ENCODE data around the gene MYADML2.

Gene MYADML2

DNA sequence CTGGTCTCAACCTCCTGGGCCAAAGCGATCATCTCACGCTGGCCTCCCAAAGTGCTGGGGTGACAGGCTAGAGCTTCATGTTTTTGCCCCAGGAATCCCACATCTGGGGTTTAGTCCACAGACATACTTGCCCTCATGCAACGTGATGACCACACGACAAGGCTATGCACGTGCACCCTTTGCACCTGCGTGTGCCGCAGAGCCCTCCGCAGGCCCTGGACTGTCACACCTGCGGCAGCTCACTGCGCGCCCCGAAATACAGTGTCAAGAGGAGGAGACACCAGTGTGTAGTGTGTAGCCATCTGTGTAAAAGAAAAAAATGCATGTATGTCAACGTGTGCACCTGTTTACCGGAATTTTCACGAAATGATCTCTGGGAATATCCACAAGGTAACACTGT lies 3.5 kb upstream of the MYADML2 start:
- TF ChIP-seq, protein P1, sequence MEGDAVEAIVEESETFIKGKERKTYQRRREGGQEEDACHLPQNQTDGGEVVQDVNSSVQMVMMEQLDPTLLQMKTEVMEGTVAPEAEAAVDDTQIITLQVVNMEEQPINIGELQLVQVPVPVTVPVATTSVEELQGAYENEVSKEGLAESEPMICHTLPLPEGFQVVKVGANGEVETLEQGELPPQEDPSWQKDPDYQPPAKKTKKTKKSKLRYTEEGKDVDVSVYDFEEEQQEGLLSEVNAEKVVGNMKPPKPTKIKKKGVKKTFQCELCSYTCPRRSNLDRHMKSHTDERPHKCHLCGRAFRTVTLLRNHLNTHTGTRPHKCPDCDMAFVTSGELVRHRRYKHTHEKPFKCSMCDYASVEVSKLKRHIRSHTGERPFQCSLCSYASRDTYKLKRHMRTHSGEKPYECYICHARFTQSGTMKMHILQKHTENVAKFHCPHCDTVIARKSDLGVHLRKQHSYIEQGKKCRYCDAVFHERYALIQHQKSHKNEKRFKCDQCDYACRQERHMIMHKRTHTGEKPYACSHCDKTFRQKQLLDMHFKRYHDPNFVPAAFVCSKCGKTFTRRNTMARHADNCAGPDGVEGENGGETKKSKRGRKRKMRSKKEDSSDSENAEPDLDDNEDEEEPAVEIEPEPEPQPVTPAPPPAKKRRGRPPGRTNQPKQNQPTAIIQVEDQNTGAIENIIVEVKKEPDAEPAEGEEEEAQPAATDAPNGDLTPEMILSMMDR (IDR thresholded peaks at IDR 0.05; ENCODE audit: insufficient read depth, missing control alignments) = no peak
- FAIRE-seq = no peak
- DNase-seq (ENCODE audit: insufficient read length, low spot score) = no peak

DNA sequence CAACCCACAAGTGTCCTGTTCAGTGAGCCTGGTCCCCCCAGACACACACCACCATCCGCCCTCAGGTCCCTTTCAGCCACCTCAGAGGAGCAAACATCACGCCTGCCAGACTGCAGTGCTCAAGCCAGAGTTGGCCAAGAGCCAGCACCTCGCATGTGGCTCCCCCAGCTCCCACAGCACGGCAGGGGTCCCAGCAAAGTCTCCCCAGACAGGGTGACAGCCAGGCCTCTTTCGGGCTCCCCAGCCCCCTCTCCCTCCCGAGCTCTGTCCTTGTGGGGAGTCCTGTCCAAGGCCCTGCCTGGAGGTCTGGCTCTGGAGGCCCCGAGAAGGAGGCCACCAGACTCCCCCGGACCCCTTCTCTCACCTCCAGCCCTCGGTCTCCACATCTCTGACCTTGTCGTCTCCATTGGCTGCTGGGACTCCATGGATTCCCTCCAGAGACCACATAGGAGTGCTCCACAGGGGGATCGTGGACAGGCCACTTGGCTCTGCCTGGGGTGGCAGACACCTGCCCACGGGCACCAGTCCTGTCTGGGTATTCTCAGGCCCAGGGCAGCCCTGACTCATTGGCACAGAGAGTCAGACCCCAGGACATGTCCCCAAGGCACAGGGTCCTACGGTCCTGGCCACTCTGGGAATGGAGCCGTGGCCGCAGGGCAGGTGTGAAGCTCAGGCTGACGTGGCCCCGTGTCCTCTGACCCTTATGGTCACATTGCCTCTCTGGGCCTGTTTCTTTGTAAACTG lies 1.8 kb upstream of the MYADML2 start:
- FAIRE-seq = no peak
- no peak for DNase-seq (ENCODE audit: insufficient read length, low spot score)
- TF ChIP-seq, protein P1 (IDR thresholded peaks at IDR 0.05; ENCODE audit: insufficient read depth, missing control alignments) = no peak

DNA sequence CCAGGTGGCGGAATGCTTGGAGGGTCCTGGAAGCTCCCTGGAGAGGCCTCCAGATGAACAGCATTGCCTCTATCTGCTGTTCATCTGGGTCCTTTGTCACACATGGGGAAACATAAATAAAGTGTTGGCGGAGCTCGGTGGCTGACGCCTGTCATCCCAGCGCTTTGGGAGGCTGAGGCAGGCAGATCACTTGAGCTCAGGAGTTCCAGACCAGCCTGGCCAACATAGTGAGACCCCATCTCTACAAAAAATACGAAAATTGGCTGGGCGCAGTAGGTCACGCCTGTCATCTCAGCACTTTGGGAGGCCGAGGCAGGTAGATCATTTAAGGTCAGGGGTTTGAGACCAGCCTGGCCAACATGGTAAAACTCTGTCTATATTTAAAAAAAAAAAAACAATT lies 2.2 kb downstream of the MYADML2 start:
- no peak for FAIRE-seq

DNA sequence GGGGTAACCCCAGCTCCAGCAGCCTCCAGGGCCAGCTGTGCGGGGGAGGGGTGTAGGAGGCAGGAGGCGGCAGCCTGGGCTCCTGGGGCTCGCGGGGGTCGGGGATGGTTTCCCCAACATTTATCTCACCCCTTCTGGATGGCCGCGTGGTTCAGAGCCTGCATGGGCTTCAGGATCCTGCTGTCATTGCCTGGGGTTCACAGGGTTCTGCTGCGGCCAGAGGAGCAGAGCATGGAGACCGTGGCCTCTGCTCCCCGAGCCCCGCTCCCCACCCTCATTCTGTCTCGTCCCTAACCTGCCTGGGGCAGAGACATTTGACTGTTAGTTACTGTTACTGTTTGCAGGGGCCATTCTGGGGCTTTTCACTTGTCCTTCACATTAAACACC lies 4.9 kb downstream of the MYADML2 start:
- FAIRE-seq = no peak
- TF ChIP-seq, protein P1 (IDR thresholded peaks at IDR 0.05; ENCODE audit: insufficient read depth, missing control alignments) = no peak
- DNase-seq (ENCODE audit: insufficient read length, low spot score) = no peak

More for the DNA sequence above, 2.2 kb downstream of the MYADML2 start:
- no peak for DNase-seq (ENCODE audit: insufficient read length, low spot score)
- TF ChIP-seq, protein P1 (IDR thresholded peaks at IDR 0.05; ENCODE audit: insufficient read depth, missing control alignments) = no peak

DNA sequence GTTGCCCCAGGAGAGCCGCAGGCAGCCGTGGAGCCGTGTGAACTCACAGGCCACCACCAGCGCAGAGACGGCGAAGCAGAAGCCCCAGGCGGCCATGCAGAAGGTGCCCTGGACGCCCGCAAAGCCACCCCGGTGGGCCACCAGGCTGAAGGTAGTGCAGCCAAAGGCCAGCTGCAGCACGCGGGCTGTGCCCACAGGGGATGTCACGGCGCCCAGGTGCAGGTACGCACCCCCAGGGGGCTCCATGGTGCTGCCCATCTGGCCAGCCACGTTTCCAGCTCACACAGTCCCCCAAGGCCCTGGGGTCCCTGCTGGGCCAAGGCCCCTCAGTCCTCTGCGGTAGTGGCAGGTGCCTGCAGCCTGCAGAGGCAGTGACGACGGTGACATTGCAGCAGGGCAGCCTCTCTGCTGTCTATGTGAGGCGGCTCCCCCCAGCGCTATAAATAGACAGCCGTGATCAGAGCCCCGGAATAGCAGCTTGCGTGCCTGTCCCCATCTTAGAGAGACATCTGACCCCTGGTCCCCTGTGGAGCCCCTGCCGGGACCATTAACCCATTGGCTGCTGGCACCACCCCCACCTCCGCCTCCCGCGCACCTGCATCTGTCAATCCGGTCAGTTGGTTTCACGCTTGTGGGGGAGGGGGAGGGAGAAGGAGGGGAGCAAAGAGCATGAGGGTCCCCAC lies 5.4 kb downstream of the MYADML2 start:
- DNase-seq (ENCODE audit: insufficient read length, low spot score) (no peak), FAIRE-seq (no peak)
- TF ChIP-seq, protein P1 (IDR thresholded peaks at IDR 0.05; ENCODE audit: insufficient read depth, missing control alignments) = no peak

DNA sequence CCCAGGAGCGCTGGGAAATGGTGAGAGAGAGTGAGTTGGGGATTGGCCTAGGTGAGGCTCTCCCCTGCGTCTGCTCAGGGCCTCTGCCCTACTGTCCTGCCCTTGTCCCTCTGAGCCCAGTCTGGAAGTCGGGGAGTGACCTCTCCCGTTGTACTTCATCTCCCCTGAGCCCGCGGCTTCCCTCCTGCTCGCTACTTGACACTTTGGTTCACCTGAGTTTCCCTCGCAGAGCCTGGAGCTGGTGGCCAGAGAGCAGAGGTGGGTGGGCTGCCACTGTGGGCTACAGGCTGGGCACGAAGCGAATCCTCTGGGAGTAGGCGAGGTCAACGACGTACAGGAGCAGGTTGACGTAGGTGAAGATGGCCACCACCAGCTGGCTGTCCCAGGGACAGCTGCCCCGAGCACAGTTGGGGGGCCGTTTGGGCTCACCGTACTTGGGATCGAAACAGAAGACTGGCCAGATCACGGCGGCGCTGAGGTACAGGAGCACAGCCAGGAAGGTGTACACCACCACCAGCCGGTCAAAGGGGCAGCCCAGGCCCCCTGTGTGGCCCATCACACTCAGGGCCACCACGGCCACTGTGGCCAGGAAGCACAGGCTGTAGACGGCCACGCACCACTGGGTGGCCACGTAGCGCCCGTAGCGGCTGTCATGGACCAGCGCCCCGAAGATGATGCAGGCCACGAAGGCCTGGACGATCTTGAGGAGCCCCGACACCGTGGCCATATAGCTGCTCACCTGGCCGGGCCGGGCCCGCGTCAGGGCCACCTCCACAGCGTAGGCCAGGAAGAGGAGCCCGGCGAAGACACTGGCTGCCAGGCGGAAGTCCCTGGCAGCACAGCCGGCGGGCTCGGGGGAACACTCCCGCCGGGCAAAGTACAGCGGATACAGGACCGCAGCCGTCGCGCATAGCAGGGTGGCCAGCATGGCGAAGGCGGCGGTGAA lies 6.2 kb downstream of the MYADML2 start:
- DNase-seq (ENCODE audit: insufficient read length, low spot score) = no peak
- no peak for FAIRE-seq
- TF ChIP-seq, protein P1 (IDR thresholded peaks at IDR 0.05; ENCODE audit: insufficient read depth, missing control alignments) = no peak

Data from D721Med (cell line).